GM12878 (cell line): ENCODE measurements around the gene RNU2-1. TPM values are rescaled to one million over a fixed set of nuclear protein-coding genes. Genes with fewer than 3 reads are reported as not detected.
A peak's percentile ranks its signal among the peaks of the same experiment; 100 is the strongest.

Experiments used
- ATAC-seq: fragments of 200-7000 bp; cut with Tn5 transposase; 3 replicates; pipeline ENCODE4 v1.9.1; 2020; ENCODE audit warnings: mild to moderate bottlenecking, moderate library complexity
- BruUV-seq: library from RNA; stranded (reverse); fragments of 400-500 nt; replicated peaks from 2 replicates; lab custom pipeline; 2021; lab: Mats Ljungman, UMichigan
- CTCF ChIA-PET: fragments of 300-600 bp; sonication (Branson Sonifier 250); formaldehyde crosslinking; extraction: SDS; loops from one replicate; lab custom pipeline; 2021; ENCODE audit warnings: inconsistent platforms; lab: Yijun Ruan, JAX
- POLR2A ChIA-PET: fragments of 350-600 bp; formaldehyde crosslinking; extraction: SDS; loops from one replicate; lab custom pipeline; 2021; ENCODE audit warnings: inconsistent platforms; lab: Charles Lee
- RAD21 ChIA-PET: fragments of 300-600 bp; sonication (Branson Sonifier 250); formaldehyde crosslinking; loops from one replicate; lab custom pipeline; 2023; ENCODE audit warnings: antibody characterized with exemption; ENCODE audit not compliant: unreplicated experiment; lab: Charles Lee
- SMC1A ChIA-PET: fragments of 300-600 bp; sonication (Branson Sonifier 250); formaldehyde crosslinking; loops from one replicate; lab custom pipeline; 2023; ENCODE audit not compliant: unreplicated experiment, uncharacterized antibody; lab: Charles Lee
- DNase-seq: peaks from one replicate; pipeline ENCODE4 v3.0.0-alpha.2; 2011; ENCODE audit warnings: low read depth, low spot score
- FAIRE-seq: peaks from 3 replicates; lab custom pipeline; 2011; peaks lifted over from hg19 to GRCh38; lab: Jason Lieb, UNC
- H2AFZ ChIP-seq: 2 replicates; pipeline ENCODE4 v1.6.0; 2011; ENCODE audit warnings: low read depth, low read length, control low read depth; ENCODE audit not compliant: control insufficient read depth
- H3K27ac ChIP-seq: 2 replicates; pipeline ENCODE4 v1.5.1; 2011; ENCODE audit warnings: control low read depth; ENCODE audit not compliant: control insufficient read depth, insufficient read depth
- H3K27me3 ChIP-seq, 2 experiments: replicated peaks in 1 of 2; 2 replicates each; pipeline versions ENCODE4 v1.6.0 to v1.6.1; 2011; ENCODE audit warnings: low read length in 1 of 2; ENCODE audit not compliant: control insufficient read depth in 2 of 2, insufficient read depth in 2 of 2
- H3K36me3 ChIP-seq, 2 experiments: 2 replicates each; pipeline ENCODE4 v1.5.1; 2011; ENCODE audit warnings: low read length in 1 of 2; ENCODE audit not compliant: control insufficient read depth in 2 of 2, insufficient read depth in 2 of 2
- H3K4me1 ChIP-seq: 2 replicates; pipeline ENCODE4 v1.6.1; 2011; ENCODE audit warnings: mild to moderate bottlenecking, low read length, moderate library complexity, mixed read lengths; ENCODE audit not compliant: control insufficient read depth, insufficient read depth
- H3K4me2 ChIP-seq: 2 replicates; pipeline ENCODE4 v1.6.0; 2011; ENCODE audit warnings: control low read depth; ENCODE audit not compliant: control insufficient read depth, insufficient read depth
- H3K4me3 ChIP-seq: fragments of 200-600 bp; sonication (generic); 2 replicates; pipeline ENCODE4 v1.5.1; 2016
- H3K79me2 ChIP-seq: 2 replicates; pipeline ENCODE4 v1.6.0; 2011; ENCODE audit warnings: low read length; ENCODE audit not compliant: control insufficient read depth, insufficient read depth
- H3K9ac ChIP-seq: 2 replicates; pipeline ENCODE4 v1.8.0; 2011; ENCODE audit warnings: low read length, control low read depth, mixed read lengths; ENCODE audit not compliant: control insufficient read depth, insufficient read depth
- H3K9me3 ChIP-seq: replicated peaks from 3 replicates; pipeline ENCODE4 v1.5.1; 2011; ENCODE audit warnings: mild to moderate bottlenecking, low read length; ENCODE audit not compliant: control insufficient read depth, insufficient read depth
- H4K20me1 ChIP-seq: 2 replicates; pipeline ENCODE4 v1.6.0; 2011; ENCODE audit not compliant: control insufficient read depth, insufficient read depth
- CEBPB ChIP-seq, 2 experiments: fragments of 150-350 bp in 1 of 2; IDR thresholded peaks; 2 replicates each; pipeline ENCODE4 v1.6.1; 2012 to 2014; ENCODE audit warnings: low read depth in 2 of 2, low read length in 2 of 2, borderline replicate concordance in 1 of 2, inconsistent platforms in 1 of 2
- KDM1A ChIP-seq: fragments of 200-600 bp; sonication (generic); IDR thresholded peaks from 2 replicates; pipeline ENCODE4 v1.6.1; 2016; ENCODE audit warnings: borderline replicate concordance
- NBN ChIP-seq: fragments of 450-650 bp; IDR thresholded peaks from 2 replicates; pipeline ENCODE4 v1.6.1; 2016
- NFIC ChIP-seq: IDR thresholded peaks from 2 replicates; pipeline ENCODE4 v1.6.1; 2012; ENCODE audit warnings: low read depth, mild to moderate bottlenecking, inconsistent platforms, low read length, moderate library complexity
- POLR2AphosphoS5 ChIP-seq: IDR thresholded peaks from 2 replicates; pipeline ENCODE4 v1.6.1; 2011; ENCODE audit warnings: mild to moderate bottlenecking, low read length, inconsistent platforms
- RELA ChIP-seq: fragments of 450-650 bp; IDR thresholded peaks from 2 replicates; pipeline ENCODE4 v1.8.0; 2014; ENCODE audit warnings: borderline replicate concordance; ENCODE audit not compliant: partially characterized antibody
- SMAD1 ChIP-seq: fragments of 450-650 bp; IDR thresholded peaks from 2 replicates; pipeline ENCODE4 v1.6.1; 2018; ENCODE audit warnings: mild to moderate bottlenecking, low read depth; ENCODE audit not compliant: partially characterized antibody
- SMAD5 ChIP-seq: IDR thresholded peaks from 2 replicates; pipeline ENCODE4 v1.6.1; 2016; ENCODE audit warnings: antibody characterized with exemption, low read depth
- SMC3 ChIP-seq: IDR thresholded peaks from 2 replicates; pipeline ENCODE4 v1.6.1; 2011; ENCODE audit warnings: low read length, improper control_type of control experiment, borderline replicate concordance
- STAT3 ChIP-seq: IDR thresholded peaks from 2 replicates; pipeline ENCODE4 v1.6.1; 2011; ENCODE audit warnings: low read depth, low read length, improper control_type of control experiment
- WRNIP1 ChIP-seq: IDR thresholded peaks from 2 replicates; pipeline ENCODE4 v1.6.1; 2011; ENCODE audit warnings: low read depth, low read length, improper control_type of control experiment, borderline replicate concordance
- ZNF622 ChIP-seq: fragments of 450-650 bp; IDR thresholded peaks from 2 replicates; pipeline ENCODE4 v1.6.1; 2017; ENCODE audit warnings: mild to moderate bottlenecking, inconsistent platforms
- ZSCAN29 ChIP-seq: fragments of 450-650 bp; IDR thresholded peaks from 2 replicates; pipeline ENCODE4 v1.6.1; 2017; ENCODE audit warnings: mild to moderate bottlenecking, moderate library complexity
- ZZZ3 ChIP-seq: IDR thresholded peaks from 2 replicates; pipeline ENCODE4 v1.6.1; 2011; ENCODE audit warnings: low read depth; ENCODE audit not compliant: control insufficient read depth, insufficient read length
- WGBS: methylation state at CpG from one replicate; pipeline ENCODE4 v1.1.6; 2016; ENCODE audit warnings: low lambda C conversion rate; ENCODE audit not compliant: insufficient replicate concordance, insufficient coverage; ENCODE audit errors: missing lambda C conversion rate; 5-methylcytosine and 5-hydroxymethylcytosine counted together
- in situ Hi-C: fragments of 300-500 bp; cut with MboI; formaldehyde crosslinking; loops from 9 replicates; pipeline ENCODE4 v1.14.3; 2018; ENCODE audit warnings: mixed read lengths
- intact Hi-C: fragments of 100-400 bp; cut with micrococcal nuclease; formaldehyde crosslinking; loops from one replicate; pipeline ENCODE4 v1.14.2; 2022; ENCODE audit not compliant: unreplicated experiment
- polyA plus RNA-seq, 11 experiments: library from polyadenylated mRNA; depleted of rRNA in 4 of 11; unstranded in 6 of 11; stranded (reverse) in 5 of 11; fragments of >200 nt; fragmentation: Nextera tagmentation in 4 of 11; fragmentation: Illumina TruSeq in 1 of 11; extraction: Ambion mirVana in 4 of 11; extraction: Trizol in 1 of 11; gene quantifications; 1 replicate in 1 of 11; 2 replicates in 10 of 11; pipeline versions ENCODE4 v1.2.1 to v1.2.3, GENCODE V29; 2011 to 2016; ENCODE audit warnings: inconsistent platforms in 2 of 11, missing spikeins in 2 of 11, low read depth in 1 of 11
- total RNA-seq, 4 experiments: library from RNA; depleted of rRNA in 3 of 4; stranded (reverse); fragments of >200 nt in 3 of 4; fragmentation: Illumina TruSeq in 1 of 4; extraction: Trizol in 1 of 4; gene quantifications; 2 replicates each; pipeline versions ENCODE4 v1.2.1 to v1.2.3, GENCODE V29; 2013 to 2021
- TF ChIP-seq, protein P1 (sequence below): IDR thresholded peaks from 2 replicates; pipeline ENCODE4 v1.6.1; 2011; ENCODE audit warnings: borderline replicate concordance, low read depth, mild to moderate bottlenecking, moderate library complexity, low read length; ENCODE audit not compliant: insufficient read depth, poor library complexity, severe bottlenecking
- TF ChIP-seq, protein P2 (sequence below): fragments of 150-350 bp; IDR thresholded peaks from 2 replicates; pipeline ENCODE4 v1.6.1; 2014; ENCODE audit warnings: mild to moderate bottlenecking, low read depth, low read length

RNU2-1 gene
- total and polyA plus RNA-seq, 10 of the 15 experiments (the other 5 are each of a cell fraction or from before 2014, with no cell fraction given): 17.5 to 9,631 (median 17.7) TPM; not detected in 7

DNA sequence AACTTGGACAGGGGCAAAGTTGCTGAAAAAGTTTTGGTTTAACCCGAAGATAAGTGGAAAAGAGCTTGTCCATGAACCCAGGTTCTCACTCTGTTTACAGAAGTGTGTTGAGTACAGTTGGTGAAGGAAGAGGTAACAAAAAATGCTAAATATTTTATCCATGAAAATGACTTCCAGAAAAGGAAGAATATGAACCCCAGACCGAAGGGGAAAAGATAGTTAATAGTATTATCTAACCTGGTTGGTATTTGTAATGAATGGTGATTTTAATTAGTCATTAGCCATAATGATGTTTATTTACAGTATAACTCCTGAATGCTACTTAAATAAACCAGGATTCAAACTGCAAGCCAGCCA, 22.7 kb downstream of the RNU2-1 start:
- Histone ChIP-seq H3K27ac (peak overlapping the region; percentile 88), H3K4me3 (peak overlapping the region; percentile 75), H3K79me2 (peaks cover 17% of the 10 kb centered on the region), H3K27me3 (no peaks in the 10 kb centered on the region), H4K20me1 (no peaks in the 10 kb centered on the region), H2AFZ (peak overlapping the region; percentile 82), H3K4me2 (peak overlapping the region; percentile 73), H3K9me3 (no peaks in the 10 kb centered on the region), H3K36me3 (peaks cover 1 to 8% of the 10 kb centered on the region in 2 experiments; a peak in 3 of 4 replicates), H3K9ac (peak overlapping the region; percentile 86), H3K4me1 (peaks cover 10% of the 10 kb centered on the region)
- intact Hi-C loops: no loop called here
- TF ChIP-seq ZZZ3 (no peak), KDM1A (no peak), STAT3 (no peak), SMAD1 (no peak), NBN (no peak), RELA (no peak), NFIC (0 out of 2 replicates have a peak, but pooled peaks have one; percentile 14), WRNIP1 (no peak), SMAD5 (0 out of 2 replicates have a peak, but pooled peaks have one; percentile 13), CEBPB (IDR thresholded peaks at IDR 0.05; ENCODE audit: borderline replicate concordance in 1 of 2, low read depth in 2 of 2, low read length in 2 of 2) (no peak), ZNF622 (no peak), SMC3 (no peak), ZSCAN29 (no peak), POLR2AphosphoS5 (no peak)
- TF ChIP-seq, protein P1, sequence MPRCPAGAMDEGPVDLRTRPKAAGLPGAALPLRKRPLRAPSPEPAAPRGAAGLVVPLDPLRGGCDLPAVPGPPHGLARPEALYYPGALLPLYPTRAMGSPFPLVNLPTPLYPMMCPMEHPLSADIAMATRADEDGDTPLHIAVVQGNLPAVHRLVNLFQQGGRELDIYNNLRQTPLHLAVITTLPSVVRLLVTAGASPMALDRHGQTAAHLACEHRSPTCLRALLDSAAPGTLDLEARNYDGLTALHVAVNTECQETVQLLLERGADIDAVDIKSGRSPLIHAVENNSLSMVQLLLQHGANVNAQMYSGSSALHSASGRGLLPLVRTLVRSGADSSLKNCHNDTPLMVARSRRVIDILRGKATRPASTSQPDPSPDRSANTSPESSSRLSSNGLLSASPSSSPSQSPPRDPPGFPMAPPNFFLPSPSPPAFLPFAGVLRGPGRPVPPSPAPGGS: no peak
- TF ChIP-seq, protein P2, sequence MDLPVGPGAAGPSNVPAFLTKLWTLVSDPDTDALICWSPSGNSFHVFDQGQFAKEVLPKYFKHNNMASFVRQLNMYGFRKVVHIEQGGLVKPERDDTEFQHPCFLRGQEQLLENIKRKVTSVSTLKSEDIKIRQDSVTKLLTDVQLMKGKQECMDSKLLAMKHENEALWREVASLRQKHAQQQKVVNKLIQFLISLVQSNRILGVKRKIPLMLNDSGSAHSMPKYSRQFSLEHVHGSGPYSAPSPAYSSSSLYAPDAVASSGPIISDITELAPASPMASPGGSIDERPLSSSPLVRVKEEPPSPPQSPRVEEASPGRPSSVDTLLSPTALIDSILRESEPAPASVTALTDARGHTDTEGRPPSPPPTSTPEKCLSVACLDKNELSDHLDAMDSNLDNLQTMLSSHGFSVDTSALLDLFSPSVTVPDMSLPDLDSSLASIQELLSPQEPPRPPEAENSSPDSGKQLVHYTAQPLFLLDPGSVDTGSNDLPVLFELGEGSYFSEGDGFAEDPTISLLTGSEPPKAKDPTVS: no peak
- in situ Hi-C loops: loop anchor here (10.0 to 25.0 kb wide), 9 partner anchors 104 to 1651 kb away; partner anchors contain the start of genes DNAJC7, EIF1, HDAC5 and MEOX1
- ATAC-seq (no peak), FAIRE-seq (no peak), DNase-seq (no peak)
- ChIA-PET POLR2A (interaction anchor here (0.8 to 4.4 kb wide), 3 partner anchors 37 to 157 kb away, joined by 3 to 31 read pairs (median 3); no protein-coding TSS in a partner anchor), RAD21 (interaction anchor here (2.4 to 2.9 kb wide), 2 partner anchors 39 to 104 kb away, joined by 15 read pairs; partner anchors contain the start of gene NBR1), CTCF (interaction anchor here (1.0 to 1.8 kb wide), 5 partner anchors 39 to 273 kb away, joined by 3 to 6 read pairs (median 5); partner anchors contain the start of genes DHX8, NBR1 and RPL27), SMC1A (interaction anchor here (1.0 to 3.9 kb wide), 4 partner anchors 10 to 104 kb away, joined by 3 to 20 read pairs (median 8); no protein-coding TSS in a partner anchor)
- 0% methylated on average over 2 of the region's 2 CpGs for WGBS
- BruUV-seq: TSS peak; percentile 94
